ENCODE data around the gene PHACTR1.

PHACTR1 gene

GRCh38 chr6:13015379-13015681, 298.8 kb downstream of the PHACTR1 start:
- Histone ChIP-seq H3K36me3 (no peaks in the 10 kb centered on the region), H3K27me3 (peaks cover 42% of the 10 kb centered on the region), H3K4me1 (ENCODE audit: control insufficient read depth in 1 of 2, insufficient read depth in 1 of 2, low read depth in 1 of 2, low read length in 1 of 2) (peaks cover 28 to 34% of the 10 kb centered on the region in 2 experiments), H3K27ac (no peak overlapping the region), H3K9me3 (no peaks in the 10 kb centered on the region), H3K4me3 (ENCODE audit: low read depth in 1 of 2, low read length in 1 of 2) (no peak overlapping the region)
- TF ChIP-seq CTCF (IDR thresholded peaks at IDR 0.05), result no peak

DNA sequence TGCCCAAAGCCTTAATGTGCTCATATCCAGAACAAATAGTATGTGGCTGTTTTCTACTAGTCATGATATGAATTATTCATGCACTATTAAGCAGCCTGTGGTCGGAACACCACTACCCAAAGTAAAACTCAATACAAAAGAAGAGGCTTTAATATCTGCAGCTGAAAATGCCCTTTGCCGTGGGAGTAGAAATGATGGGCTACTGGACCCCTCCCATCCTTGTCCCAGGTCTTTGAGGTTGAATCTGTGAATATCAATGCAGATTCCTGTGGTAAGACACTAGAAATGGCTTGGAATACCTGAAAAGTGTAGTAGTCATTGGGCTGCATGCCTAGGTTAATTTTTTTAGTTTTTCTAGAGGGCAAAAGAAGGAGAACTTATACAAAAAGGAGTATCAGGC, 308.0 kb downstream of the PHACTR1 start:
- no peaks in the 10 kb centered on the region for H3K9me3 ChIP-seq
- H3K36me3 ChIP-seq, result no peaks in the 10 kb centered on the region
- H3K27me3 ChIP-seq, result no peaks in the 10 kb centered on the region
- peaks cover 0 to 7% of the 10 kb centered on the region in 2 experiments for H3K4me1 ChIP-seq (ENCODE audit: control insufficient read depth in 1 of 2, insufficient read depth in 1 of 2, low read depth in 1 of 2, low read length in 1 of 2)
- no peak for TF ChIP-seq CTCF (IDR thresholded peaks at IDR 0.05)
- no peak overlapping the region for H3K4me3 ChIP-seq (ENCODE audit: low read depth in 1 of 2, low read length in 1 of 2)
- no peak overlapping the region for H3K27ac ChIP-seq

DNA sequence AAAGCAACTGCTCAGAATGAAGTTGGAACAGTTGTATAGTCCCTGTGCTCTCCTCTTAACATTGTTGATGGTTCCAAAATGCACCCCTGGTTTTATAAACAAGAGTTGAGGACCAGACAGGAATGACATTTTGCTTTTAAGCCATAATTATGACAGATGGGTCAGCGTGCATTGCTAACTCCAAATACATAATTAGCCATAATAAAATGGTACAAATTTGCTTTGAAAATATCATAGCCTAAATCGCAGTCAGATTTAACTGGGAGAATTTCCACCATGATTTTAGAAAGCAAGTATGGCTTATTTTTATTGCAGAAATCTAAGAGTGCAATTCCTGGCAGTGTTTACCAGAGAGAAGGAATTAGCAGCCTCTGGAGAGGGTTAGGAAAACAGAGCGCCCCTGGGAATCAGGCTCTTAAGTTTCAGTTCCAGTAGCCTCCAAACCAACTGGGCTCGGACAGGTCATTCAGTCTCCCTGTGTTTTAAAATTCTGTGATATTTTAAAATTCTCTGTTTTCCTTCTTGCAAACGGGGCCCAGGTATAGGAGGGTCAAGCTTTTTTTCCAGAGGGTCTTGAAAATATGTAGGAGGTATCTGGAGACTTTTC, 309.4 kb downstream of the PHACTR1 start:
- Histone ChIP-seq H3K9me3 (no peaks in the 10 kb centered on the region), H3K36me3 (no peaks in the 10 kb centered on the region), H3K4me3 (ENCODE audit: low read depth in 1 of 2, low read length in 1 of 2) (no peak overlapping the region), H3K27ac (no peak overlapping the region), H3K27me3 (no peaks in the 10 kb centered on the region), H3K4me1 (ENCODE audit: control insufficient read depth in 1 of 2, insufficient read depth in 1 of 2, low read depth in 1 of 2, low read length in 1 of 2) (peaks cover 0 to 9% of the 10 kb centered on the region in 2 experiments)
- no peak for TF ChIP-seq CTCF (IDR thresholded peaks at IDR 0.05)

DNA sequence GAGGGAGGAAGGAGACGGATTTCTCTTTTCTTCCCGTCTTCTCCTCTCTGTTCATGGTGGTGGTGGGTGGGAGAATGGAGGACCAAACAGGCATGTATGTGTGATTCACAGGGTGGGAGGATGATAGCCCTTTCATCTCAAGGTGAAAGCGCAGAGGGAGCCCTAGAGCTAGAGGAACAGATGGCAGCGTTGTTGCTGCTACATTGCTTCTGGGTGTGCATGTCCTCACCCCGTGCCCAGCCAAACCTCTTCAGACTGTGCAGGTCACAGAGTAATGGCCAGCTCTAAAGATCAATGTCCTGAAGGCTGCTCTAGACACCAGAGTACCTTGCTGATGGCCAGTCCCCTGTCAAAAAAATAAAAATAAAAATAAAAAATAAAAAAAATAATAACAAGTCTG, 310.0 kb downstream of the PHACTR1 start:
- TF ChIP-seq CTCF (IDR thresholded peaks at IDR 0.05), result no peak
- peaks cover 0 to 9% of the 10 kb centered on the region in 2 experiments for H3K4me1 ChIP-seq (ENCODE audit: control insufficient read depth in 1 of 2, insufficient read depth in 1 of 2, low read depth in 1 of 2, low read length in 1 of 2)

DNA sequence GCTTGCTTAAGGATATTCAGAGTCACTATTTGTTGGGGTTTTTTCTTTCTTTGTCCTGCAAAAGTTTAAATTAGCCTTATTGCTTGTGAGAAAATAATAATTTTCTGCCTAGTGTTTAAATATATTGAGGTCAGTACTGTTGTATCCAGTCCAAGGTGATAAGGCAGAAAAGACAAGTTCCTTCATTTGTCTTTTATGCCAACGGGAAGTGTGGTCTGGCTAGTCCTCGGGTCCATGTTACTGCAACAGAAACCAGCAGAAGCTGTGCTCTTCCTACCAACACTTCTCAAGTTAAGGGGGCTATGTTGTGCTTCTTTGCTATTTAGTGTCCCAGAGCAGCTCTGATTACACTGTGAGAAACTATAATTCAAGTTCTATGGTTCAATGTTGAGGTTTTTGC, 310.6 kb downstream of the PHACTR1 start:
- Histone ChIP-seq H3K27ac (no peak overlapping the region), H3K4me1 (ENCODE audit: control insufficient read depth in 1 of 2, insufficient read depth in 1 of 2, low read depth in 1 of 2, low read length in 1 of 2) (peaks cover 0 to 9% of the 10 kb centered on the region in 2 experiments), H3K9me3 (no peaks in the 10 kb centered on the region), H3K36me3 (no peaks in the 10 kb centered on the region), H3K4me3 (ENCODE audit: low read depth in 1 of 2, low read length in 1 of 2) (no peak overlapping the region), H3K27me3 (no peaks in the 10 kb centered on the region)
- no peak for TF ChIP-seq CTCF (IDR thresholded peaks at IDR 0.05)

More for the DNA sequence above, 310.0 kb downstream of the PHACTR1 start:
- Histone ChIP-seq H3K4me3 (ENCODE audit: low read depth in 1 of 2, low read length in 1 of 2) (no peak overlapping the region), H3K36me3 (no peaks in the 10 kb centered on the region), H3K9me3 (no peaks in the 10 kb centered on the region), H3K27me3 (no peaks in the 10 kb centered on the region), H3K27ac (no peak overlapping the region)

DNA sequence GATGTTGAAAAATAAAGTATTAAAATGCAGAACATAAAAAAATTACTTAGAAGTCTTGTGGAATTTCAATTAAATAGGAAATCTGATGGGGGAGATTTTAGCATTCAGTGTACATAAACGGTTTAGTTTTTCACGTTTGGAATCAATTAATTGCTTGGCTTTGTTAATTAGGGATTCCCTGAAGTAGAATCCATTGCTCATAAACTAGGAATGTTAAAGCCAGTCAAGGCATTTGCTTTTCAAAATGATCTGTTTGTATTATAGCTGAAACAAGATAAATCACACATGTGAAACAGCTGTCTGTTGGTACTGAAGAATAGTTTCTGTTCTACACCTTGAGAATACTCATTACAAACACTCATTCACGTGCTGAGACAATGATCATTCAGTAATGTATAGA, 313.8 kb downstream of the PHACTR1 start:
- no peaks in the 10 kb centered on the region for H3K9me3 ChIP-seq
- H3K27me3 ChIP-seq, result no peaks in the 10 kb centered on the region
- no peak for TF ChIP-seq CTCF (IDR thresholded peaks at IDR 0.05)
- no peak overlapping the region for H3K4me3 ChIP-seq (ENCODE audit: low read depth in 1 of 2, low read length in 1 of 2)
- peaks cover 0 to 9% of the 10 kb centered on the region in 2 experiments for H3K4me1 ChIP-seq (ENCODE audit: control insufficient read depth in 1 of 2, insufficient read depth in 1 of 2, low read depth in 1 of 2, low read length in 1 of 2)
- no peak overlapping the region for H3K27ac ChIP-seq
- no peaks in the 10 kb centered on the region for H3K36me3 ChIP-seq
